Right lobe of liver (tissue), 4 donors: Measurements from ENCODE around the gene FXR2.

Source experiments
- POLR2A ChIP-seq: fragments of 450-650 bp; IDR thresholded peaks from one replicate; pipeline ENCODE4 v1.6.1; 2017; ENCODE audit warnings: antibody characterized with exemption, mild to moderate bottlenecking
- TF ChIP-seq, protein P1 (sequence below), 4 donors: fragments of 200-600 bp in 3 of 4; fragments of 450-650 bp in 1 of 4; IDR thresholded peaks; one replicate each; pipeline versions ENCODE4 v1.5.1 to v1.8.0; 2016 to 2022; ENCODE audit warnings: antibody characterized with exemption in 4 of 4, mild to moderate bottlenecking in 2 of 4
- donor health status: DM: no; HTN: no; CAD: no.
- donor health status: DM: no; HTN: no; CAD: no.
- donor health status: DM: no; HTN: yes; CAD: no.

DNA sequence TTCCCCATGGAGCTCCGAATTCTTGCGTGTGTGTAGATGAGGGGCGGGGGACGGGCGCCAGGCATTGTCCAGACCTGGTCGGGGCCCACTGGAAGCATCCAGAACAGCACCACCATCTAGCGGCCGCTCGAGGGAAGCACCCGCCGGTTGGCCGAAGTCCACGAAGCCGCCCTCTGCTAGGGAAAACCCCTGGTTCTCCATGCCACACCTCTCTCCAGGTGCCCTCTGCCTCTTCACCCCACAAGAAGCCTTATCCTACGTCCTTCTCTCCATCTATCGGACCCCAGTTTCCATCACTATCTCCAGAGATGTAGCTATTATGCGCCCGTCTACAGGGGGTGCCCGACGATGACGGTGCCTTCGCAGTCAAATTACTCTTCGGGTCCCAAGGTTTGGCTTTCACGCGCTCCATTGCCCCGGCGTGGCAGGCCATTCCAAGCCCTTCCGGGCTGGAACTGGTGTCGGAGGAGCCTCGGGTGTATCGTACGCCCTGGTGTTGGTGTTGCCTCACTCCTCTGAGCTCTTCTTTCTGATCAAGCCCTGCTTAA is 53.6 kb downstream of the FXR2 start:
- TF ChIP-seq POLR2A, result no peak
- TF ChIP-seq, protein P1, sequence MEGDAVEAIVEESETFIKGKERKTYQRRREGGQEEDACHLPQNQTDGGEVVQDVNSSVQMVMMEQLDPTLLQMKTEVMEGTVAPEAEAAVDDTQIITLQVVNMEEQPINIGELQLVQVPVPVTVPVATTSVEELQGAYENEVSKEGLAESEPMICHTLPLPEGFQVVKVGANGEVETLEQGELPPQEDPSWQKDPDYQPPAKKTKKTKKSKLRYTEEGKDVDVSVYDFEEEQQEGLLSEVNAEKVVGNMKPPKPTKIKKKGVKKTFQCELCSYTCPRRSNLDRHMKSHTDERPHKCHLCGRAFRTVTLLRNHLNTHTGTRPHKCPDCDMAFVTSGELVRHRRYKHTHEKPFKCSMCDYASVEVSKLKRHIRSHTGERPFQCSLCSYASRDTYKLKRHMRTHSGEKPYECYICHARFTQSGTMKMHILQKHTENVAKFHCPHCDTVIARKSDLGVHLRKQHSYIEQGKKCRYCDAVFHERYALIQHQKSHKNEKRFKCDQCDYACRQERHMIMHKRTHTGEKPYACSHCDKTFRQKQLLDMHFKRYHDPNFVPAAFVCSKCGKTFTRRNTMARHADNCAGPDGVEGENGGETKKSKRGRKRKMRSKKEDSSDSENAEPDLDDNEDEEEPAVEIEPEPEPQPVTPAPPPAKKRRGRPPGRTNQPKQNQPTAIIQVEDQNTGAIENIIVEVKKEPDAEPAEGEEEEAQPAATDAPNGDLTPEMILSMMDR (IDR thresholded peaks at IDR 0.05), result peak; percentile 78 to 88 (median 84)
